ENCODE data around the gene NEURL4.
A peak's percentile ranks its signal among the peaks of the same experiment; 100 is the strongest.
"Not testable (repeated sequence)": the region's sequence is repeated elsewhere in the genome, so short reads cannot be mapped to it uniquely, and the experiment has no call there.

NEURL4 gene

GRCh38 chr17:7328840-7329373, at the start of gene NEURL4:
Gene NEURL4, minus strand, starts transcription at chr17:7329335. Its CDS starts 23 bp downstream, at chr17:7329312.
- DNase-seq = peak; percentile 39

- no peak for DNase-seq
Observed at GRCh38 chr17:7374353-7374752, 45.2 kb upstream of the NEURL4 start.

DNA sequence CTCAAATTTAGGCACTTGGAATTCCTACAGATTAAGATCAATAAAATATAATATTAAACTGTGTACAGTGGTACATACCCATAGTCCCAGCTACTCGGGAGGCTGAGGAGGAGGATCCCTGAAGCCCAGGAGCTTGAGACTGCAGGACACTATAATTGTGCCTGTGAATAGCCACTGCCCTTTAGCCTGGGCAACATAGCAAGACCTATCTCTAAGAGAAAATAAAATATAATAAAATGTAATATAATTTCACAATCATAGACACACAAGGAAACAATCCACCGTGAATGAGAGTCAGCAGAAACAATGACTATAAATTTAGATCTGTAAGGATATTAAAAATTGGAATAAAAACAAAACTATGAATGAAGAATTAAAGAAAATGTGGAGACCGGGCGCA, 41.7 kb upstream of the NEURL4 start:
- no peak for DNase-seq

DNA sequence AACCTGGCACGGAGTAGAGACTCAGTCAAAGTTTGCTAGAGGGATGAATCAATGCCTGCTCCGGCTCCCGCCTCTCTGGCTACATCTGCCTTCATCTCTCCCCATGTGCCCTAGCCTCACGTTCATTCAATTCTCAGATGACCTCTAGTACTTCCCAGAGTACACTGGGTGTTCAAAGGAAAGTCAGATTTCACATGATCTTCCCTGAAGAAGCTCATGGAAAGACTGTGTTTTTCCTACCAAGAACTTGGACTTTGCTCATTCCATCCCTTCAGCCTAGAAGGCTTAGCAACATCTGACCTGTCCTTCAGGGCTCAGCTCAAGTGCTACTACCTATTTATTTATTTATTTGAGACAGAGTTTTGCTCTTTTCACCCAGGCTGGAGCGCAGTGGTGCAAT, 40.7 kb upstream of the NEURL4 start:
- no peak for DNase-seq

GRCh38 chr17:7368599-7368994, 39.5 kb upstream of the NEURL4 start:
- DNase-seq = not testable (repeated sequence)

DNA sequence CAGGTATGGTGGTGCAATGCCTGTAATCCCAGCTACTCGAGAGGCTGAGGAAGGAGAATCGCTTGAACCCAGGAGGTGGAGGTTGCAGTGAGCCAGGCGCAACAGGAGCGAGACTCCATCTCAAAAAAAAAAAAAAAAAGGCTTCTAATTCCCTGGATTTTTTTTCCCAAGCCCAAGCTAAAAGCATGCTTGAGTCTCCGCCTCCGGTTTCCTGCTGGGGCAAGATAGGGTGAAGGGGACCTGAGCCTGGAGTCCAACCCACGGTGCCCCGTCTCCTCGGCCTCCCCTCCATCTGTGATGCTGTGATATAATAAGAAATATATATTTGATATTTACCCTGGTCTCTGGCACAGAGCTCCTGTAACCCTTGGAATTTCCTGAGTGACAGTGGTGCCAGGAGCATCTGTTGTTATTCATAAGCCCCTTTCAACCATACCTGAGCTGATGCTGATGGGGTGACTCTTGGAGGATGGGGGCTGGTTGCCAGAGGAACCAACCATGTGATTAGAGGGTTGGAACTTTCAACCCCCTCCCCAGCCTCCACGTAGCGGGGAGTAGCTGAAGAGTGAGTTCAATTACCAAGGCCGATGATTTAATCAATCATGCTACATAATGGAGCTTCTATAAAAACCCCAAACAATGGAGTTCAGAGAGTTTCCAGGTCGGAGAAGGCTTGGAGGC, 38.9 kb upstream of the NEURL4 start:
- DNase-seq = no peak

DNA sequence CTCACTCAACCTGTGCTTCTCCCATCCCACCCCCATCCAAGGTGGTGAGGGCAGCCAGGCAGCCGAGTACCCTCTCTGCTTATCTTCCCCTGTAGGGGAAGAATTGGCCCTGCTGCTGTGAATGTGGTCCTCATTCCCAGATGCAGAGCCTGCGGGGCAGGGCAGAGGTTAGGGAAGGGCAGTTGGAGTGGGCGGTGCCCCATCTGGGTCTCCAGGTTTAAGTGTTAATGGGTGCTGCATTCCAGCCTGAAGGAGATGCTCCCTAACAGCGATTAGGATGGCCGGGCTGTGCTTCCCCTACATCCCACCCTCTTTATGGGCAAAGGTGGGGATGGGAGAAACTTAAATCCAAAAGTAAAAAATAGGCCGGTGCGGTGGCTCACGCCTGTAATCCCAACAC, 37.9 kb upstream of the NEURL4 start:
- DNase-seq = no peak

DNA sequence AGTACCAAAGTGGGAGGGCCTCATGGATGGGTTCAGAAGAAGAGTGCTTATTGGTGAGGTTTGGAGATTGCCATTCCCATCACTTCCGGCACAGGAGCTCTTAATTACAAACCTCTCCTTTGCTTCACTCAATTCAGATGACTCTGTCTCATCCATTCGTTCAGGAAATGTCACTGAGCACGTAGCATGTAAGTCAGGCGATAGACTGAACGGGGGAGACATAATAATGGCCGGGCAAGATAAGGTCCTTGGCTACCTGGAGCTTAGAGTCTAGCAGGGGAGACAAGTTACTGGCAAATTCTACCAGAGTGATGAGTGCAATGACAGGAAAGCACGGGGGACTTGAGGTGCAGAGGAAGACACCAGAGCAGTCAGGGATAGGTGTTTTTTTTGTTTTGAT, 36.8 kb upstream of the NEURL4 start:
- not testable (repeated sequence) for DNase-seq

- no peak for DNase-seq
Observed at GRCh38 chr17:7363311-7363710, 34.2 kb upstream of the NEURL4 start.

DNA sequence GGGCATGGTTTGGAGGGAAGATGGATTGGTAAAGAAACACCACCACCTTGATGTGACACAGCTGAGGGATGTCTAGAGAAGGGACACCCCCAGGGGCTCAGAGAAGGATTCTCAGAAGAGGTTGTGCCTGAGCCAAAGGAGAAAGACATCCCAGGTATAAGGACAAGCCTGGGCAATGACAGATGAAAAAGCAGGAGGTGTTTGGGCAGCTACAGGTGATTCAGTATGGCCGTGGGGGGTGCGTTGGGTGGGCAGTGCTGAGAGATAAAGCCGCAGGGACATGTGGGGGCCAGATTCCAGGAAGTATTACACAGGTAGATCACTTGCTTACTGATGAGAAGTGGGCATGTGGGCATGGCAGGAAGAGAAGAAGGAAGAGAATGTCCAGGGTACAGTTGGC, 32.8 kb upstream of the NEURL4 start:
- DNase-seq = no peak

DNA sequence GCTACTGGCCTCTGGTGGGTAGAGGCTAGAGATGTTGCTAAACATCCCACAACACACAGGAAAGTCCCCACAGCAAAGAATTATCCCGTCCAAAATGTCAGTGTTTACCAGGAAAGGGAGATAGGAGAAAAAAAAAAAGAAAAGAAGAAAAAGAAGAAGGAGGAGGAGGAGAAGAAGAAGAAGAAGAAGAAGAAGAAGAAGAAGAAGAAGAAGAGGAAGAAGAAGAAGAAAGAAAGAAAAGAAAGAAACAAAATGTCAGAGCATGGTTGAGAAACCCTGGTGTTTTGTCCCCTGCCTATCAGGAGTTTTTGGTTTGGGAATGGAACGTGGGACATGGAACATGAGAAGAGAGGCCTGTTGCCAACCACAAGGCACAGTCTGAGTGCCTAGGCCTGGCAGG, 28.2 kb upstream of the NEURL4 start:
- DNase-seq = no peak

GRCh38 chr17:7356756-7357155, 27.6 kb upstream of the NEURL4 start:
- no peak for DNase-seq

DNA sequence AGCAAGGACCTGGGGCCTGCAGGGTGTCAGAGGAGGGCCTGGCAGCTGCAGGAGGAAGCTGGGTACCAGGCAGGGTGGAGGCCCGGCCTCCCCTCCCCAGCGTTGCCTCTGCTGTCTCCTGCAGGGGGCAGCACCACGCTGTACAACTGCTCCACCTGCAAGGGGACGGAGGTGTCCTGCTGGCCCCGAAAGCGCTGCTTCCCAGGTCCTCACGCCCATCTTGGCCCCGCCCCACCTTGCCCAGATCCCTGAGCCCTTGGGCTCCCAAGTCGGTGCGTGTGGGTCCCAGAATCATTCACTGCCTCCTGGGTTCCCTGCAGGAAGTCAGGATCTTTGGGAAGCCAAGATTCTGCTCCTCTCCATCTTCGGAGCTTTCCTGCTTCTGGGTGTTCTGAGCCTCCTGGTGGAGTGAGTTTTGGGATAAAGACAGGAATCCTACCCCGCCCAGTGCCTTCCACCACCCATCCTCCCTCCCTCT, 27.0 kb upstream of the NEURL4 start:
- peak; percentile 88 for DNase-seq

GRCh38 chr17:7355573-7355972, 26.4 kb upstream of the NEURL4 start:
- DNase-seq = no peak

GRCh38 chr17:7355053-7355452, 25.9 kb upstream of the NEURL4 start, which contains the start of gene TMEM95:
Gene TMEM95, plus strand, starts transcription at chr17:7355156. Its CDS starts 49 bp downstream, at chr17:7355205.
- DNase-seq = no peak

DNA sequence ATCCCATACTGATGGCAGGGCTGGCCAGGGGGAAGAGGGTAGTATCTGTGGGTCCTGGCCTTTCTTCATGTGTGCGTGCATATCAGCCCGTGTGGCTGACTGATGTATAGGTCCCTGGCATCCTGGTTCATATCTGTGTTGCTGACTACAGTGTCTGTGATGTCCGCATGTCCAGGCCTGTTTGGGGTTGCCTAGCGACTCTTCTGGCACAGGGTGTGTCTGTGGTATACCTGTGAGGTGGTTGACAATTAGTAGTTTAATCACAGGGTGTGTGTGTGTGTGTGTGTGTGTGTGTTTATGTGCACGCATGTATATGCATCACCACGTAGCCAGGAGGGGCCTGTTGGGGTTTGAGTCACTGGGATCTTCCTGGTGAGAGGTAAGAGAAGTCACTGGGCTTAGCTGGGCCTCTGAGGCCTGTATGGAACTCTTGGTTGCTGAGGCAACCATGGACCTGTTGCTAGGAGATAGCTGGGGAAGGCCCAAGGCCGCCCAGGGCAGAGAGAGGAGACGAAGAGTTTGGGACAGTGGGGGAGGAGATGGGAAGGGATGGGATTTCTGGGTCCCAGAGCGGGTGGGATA, 25.2 kb upstream of the NEURL4 start:
- DNase-seq = peak; percentile 28

DNA sequence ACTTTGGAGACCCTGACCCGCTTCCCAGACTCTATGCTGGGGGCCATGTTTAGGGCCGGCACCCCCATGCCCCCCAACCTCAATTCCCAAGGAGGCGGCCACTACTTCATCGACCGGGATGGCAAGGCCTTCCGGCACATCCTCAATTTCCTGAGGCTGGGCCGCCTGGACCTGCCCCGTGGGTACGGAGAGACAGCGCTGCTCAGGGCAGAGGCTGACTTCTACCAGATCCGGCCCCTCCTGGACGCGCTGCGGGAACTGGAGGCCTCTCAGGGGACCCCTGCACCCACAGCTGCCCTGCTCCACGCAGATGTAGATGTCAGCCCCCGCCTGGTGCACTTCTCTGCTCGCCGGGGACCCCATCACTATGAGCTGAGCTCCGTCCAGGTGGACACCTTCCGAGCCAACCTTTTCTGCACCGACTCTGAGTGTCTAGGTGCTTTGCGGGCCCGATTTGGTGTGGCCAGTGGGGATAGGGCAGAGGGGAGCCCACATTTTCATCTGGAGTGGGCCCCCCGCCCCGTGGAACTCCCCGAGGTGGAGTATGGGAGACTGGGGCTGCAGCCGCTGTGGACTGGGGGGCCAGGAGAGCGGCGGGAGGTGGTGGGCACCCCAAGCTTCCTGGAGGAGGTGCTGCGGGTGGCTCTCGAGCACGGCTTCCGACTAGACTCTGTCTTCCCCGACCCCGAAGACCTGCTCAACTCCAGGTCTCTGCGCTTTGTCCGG, 23.9 kb upstream of the NEURL4 start:
- DNase-seq = no peak

GRCh38 chr17:7352503-7352889, 23.4 kb upstream of the NEURL4 start:
- DNase-seq = no peak

DNA sequence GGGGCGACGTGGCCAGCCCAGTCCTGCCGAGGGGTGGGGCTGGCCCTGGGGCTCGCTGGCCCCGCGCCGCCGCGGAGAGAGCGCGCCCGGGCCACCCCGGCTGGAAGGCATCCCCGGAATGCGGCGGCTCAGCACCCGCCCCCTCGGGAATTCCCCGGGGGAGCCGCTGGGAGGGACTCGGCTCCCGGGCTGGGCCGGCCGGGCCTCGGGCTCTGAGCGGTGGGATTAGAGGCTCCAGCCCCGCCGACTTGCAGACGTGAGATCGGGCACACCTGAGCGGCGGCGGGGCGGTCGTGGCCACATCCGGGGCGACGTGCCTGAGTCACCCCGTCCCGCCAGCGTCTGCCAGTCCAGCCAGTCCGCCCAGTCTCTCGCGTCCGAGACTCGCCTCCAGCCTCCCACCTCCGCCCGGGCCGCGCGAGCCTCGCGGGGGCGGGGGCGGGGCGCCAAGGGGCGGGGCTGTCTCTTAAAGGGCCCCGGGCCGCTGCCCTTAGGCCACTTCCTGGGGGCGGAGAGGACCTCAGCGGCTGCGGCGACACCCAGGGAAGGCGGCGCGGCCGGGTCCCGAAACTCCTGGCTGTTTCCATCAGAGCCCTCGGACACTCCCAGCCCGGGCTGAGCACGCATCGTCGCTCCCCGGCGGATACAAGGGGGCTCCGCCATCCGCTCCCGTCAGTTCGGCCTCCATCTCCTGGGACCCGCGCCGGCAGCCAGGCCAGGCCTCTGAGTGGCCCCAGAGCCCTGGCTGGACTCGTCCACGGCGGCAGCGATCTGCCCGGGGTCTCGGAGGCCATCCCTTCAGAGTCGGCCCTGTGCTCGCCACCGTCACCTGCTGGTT, 22.7 kb upstream of the NEURL4 start, which contains the start of gene KCTD11:
Gene KCTD11 (plus strand): TSS at position 498 of the 838 bp plus-strand sequence.
- peak; percentile 84 for DNase-seq

DNA sequence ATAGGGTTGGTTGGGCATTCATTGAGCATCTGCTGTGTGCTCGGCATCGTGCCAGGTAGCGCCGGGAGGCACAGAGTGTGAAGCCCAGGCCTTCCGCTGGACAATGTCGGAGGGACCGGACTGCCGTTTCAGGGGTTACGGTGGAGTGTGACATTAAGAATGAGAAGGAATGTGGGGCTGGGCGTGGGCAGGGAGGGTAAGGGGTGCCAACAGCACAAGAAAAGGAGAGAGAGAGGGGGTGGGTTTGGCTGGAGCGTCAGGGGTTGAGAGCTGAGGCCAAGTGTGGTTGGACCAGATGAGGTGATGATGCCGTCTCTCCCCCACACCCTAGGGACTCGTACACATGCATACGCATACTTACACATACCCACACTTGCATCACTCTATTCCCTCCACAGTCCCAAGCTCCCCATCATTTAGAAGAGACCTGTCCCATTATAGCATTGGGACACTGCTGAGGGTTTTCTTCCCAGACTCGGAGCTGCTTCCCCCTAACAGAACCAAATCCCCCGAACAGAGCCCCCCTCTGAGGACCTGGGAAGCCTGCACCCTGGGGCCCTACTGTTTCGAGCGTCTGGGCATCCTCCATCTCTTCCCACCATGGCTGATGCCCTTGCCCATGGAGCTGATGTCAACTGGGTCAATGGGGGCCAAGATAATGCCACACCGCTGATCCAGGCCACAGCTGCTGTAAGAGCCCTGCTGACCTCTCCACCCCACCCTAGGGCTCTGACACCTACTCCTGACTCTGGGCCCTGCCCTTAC, 19.5 kb upstream of the NEURL4 start:
- no peak for DNase-seq

DNA sequence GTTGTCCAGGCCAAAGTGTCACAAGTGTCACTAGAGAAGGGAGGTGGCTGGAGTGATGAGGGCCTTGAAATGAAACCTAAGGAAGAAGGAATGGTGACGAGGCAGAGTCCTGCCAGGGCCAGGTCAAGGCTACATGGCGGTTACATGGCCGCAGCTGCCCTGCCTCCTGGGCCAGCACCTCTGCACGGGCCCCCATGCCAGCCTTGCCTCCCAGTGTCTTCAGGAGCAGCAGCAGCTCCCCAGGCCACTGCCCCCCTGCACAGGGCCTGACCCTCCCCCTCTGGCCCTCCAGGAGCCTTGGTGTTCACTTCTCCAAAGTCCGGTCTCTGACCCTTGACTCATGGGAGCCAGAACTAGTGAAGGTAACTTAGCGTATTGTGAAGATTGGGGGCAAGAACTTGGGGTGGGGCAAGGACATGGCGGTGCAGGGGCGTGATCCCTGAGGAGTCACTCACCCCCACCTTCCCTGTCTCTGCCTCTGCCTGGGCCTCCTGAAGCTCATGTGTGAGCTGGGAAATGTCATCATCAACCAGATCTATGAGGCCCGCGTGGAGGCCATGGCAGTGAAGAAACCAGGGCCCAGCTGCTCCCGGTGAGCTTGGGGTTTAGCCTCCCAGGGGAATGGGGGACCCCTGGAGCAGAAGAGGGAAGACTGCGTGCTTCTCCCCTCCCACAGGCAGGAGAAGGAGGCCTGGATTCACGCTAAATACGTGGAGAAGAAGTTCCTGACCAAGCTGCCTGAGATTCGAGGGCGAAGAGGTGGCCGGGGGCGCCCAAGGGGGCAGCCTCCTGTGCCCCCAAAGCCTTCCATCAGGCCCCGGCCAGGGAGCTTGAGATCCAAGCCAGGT, 18.7 kb upstream of the NEURL4 start:
- DNase-seq = no peak

Measured in CD4-positive, alpha-beta T cell treated with Interleukin-10 for 1 hour (primary cell).